SU-DHL-6 (cell line): Measurements from ENCODE around the gene SEC63.

Source experiments
- H2AFZ ChIP-seq: fragments of 200-600 bp; sonication (generic); 2 replicates; pipeline ENCODE4 v1.6.1; 2014; ENCODE audit warnings: low read depth, mild to moderate bottlenecking, moderate library complexity, mixed read lengths, antibody characterized with exemption, low read length; ENCODE audit not compliant: severe bottlenecking
- H3F3A ChIP-seq: fragments of 200-600 bp; shearing (Covaris generic); 2 replicates; pipeline ENCODE4 v1.6.0; 2016; ENCODE audit warnings: antibody characterized with exemption, mild to moderate bottlenecking; ENCODE audit not compliant: insufficient read depth
- H3K27ac ChIP-seq: fragments of 200-600 bp; sonication (generic); 2 replicates; pipeline ENCODE4 v1.5.1; 2016; ENCODE audit warnings: low read depth, mild to moderate bottlenecking, low read length, moderate library complexity, mixed read lengths
- H3K27me3 ChIP-seq: fragments of 200-600 bp; sonication (generic), shearing (Covaris generic); 2 replicates; pipeline ENCODE4 v1.6.0; 2014; ENCODE audit warnings: mild to moderate bottlenecking, low read length
- H3K36me3 ChIP-seq: fragments of 200-600 bp; sonication (generic); 2 replicates; pipeline ENCODE4 v1.6.1; 2014; ENCODE audit warnings: mild to moderate bottlenecking, low read length, mixed read lengths
- H3K4me2 ChIP-seq: fragments of 300-600, 200-600 bp; shearing (Covaris generic), sonication (generic); 2 replicates; pipeline ENCODE4 v1.6.0; 2014; ENCODE audit warnings: low read length, low read depth, mild to moderate bottlenecking; ENCODE audit not compliant: poor library complexity, severe bottlenecking
- H3K4me3 ChIP-seq: fragments of 200-600 bp; sonication (generic); 2 replicates; pipeline ENCODE4 v1.5.1; 2014; ENCODE audit warnings: antibody characterized with exemption, low read length, mild to moderate bottlenecking, mixed read lengths; ENCODE audit not compliant: insufficient read depth, poor library complexity, severe bottlenecking
- H3K79me2 ChIP-seq: fragments of 200-600 bp; sonication (generic); 2 replicates; pipeline ENCODE4 v1.6.1; 2014; ENCODE audit warnings: mild to moderate bottlenecking, low read length, moderate library complexity; ENCODE audit not compliant: insufficient read depth
- H3K9ac ChIP-seq: fragments of 200-600 bp; sonication (generic); 2 replicates; pipeline ENCODE4 v1.7.0; 2014; ENCODE audit warnings: mild to moderate bottlenecking, low read length
- H3K9me2 ChIP-seq: fragments of 200-600 bp; sonication (generic); replicated peaks from 2 replicates; pipeline ENCODE4 v1.6.1; 2014; ENCODE audit warnings: low read length; ENCODE audit not compliant: insufficient read depth
- H3K9me3 ChIP-seq: fragments of 200-600 bp; sonication (generic); 2 replicates; pipeline ENCODE4 v1.6.1; 2014; ENCODE audit warnings: low read length, mixed read lengths; ENCODE audit not compliant: insufficient read depth
- H4K20me1 ChIP-seq: fragments of 200-600 bp; sonication (generic); 2 replicates; pipeline ENCODE4 v1.6.1; 2014; ENCODE audit warnings: low read depth, mild to moderate bottlenecking, antibody characterized with exemption, low read length, moderate library complexity, mixed read lengths
- EZH2phosphoT487 ChIP-seq: fragments of 200-600 bp; sonication (generic), shearing (Covaris generic); conservative IDR thresholded peaks from 2 replicates; pipeline ENCODE4 v1.6.1; 2018; ENCODE audit warnings: mild to moderate bottlenecking, antibody characterized with exemption, low read length, moderate library complexity, mixed read lengths
- TF ChIP-seq, protein P1 (sequence below): fragments of 200-600 bp; sonication (generic); IDR thresholded peaks from one replicate; pipeline ENCODE4 v1.5.1; 2017; ENCODE audit warnings: antibody characterized with exemption, mild to moderate bottlenecking, low read length, moderate library complexity; ENCODE audit not compliant: insufficient read depth, poor library complexity, severe bottlenecking

The SEC63 gene

DNA sequence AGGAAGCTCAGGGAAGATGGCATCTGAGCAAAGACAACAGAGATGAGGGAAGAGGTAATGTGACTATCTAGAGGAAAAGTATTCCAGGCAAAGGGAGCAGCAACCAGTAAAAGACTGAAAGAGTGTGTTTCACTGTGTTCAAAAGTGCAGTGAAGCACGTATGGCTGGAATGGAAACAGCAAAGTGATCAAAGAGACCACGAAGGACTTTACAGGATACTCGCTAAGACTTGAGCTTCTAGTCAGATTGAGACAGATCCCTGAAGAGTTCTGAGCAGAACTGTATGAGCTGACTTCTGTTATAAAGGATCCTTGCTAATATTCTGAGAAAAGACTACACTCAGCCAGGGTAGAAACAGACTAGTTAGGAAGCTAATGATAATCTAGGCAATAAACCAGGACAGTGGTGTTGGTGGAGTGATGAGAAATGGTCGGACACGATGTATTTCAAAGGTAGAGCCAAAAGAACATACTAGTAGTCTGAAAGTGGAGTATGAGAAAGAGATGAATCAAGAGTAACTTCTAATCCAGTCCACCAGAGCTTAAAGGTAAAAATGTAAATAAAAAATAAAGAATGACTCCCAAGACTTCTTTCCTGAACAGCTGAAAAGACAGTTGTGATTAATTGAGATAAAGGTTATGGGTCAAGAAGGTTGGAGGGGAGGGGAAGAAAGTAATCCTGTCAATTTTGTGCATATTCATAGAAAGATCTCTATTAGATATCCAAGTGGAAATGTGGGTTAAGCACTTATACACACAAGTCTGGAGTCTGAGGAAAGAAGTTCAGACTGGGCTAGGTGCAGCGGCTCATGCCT, 14.2 kb downstream of the SEC63 start:
- H4K20me1 ChIP-seq = peaks cover 7% of the 10 kb centered on the region; the same call in 1 of the 2 replicates
- H3K4me2 ChIP-seq = no peak overlapping the region
- H3K27ac ChIP-seq = no peak overlapping the region

DNA sequence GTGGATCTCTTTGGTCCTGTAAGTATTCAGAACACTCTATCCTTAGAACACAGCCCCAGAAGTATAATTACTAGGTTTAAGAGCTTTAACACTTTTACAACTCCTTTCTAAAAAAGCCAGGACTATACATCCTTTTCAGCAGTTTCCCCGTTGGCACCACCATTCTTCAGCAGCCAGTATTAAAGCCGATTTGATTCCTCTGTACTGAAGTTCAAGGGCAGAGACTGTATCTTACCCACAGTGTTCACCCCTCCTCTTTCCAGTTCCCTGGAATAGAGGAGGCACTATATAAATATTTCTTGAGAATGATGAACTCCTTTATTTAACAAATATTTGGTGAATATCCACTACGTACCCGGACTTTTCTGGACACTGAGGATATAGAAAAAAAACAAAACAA, 15.9 kb downstream of the SEC63 start:
- no peak overlapping the region for H3K9ac ChIP-seq
- peaks cover 97% of the 10 kb centered on the region for H3K79me2 ChIP-seq
- H3K27me3 ChIP-seq = no peaks in the 10 kb centered on the region
- H3K4me3 ChIP-seq = no peak overlapping the region
- no peaks in the 10 kb centered on the region for H3K9me2 ChIP-seq
- H2AFZ ChIP-seq = no peak overlapping the region
- TF ChIP-seq, protein P1, sequence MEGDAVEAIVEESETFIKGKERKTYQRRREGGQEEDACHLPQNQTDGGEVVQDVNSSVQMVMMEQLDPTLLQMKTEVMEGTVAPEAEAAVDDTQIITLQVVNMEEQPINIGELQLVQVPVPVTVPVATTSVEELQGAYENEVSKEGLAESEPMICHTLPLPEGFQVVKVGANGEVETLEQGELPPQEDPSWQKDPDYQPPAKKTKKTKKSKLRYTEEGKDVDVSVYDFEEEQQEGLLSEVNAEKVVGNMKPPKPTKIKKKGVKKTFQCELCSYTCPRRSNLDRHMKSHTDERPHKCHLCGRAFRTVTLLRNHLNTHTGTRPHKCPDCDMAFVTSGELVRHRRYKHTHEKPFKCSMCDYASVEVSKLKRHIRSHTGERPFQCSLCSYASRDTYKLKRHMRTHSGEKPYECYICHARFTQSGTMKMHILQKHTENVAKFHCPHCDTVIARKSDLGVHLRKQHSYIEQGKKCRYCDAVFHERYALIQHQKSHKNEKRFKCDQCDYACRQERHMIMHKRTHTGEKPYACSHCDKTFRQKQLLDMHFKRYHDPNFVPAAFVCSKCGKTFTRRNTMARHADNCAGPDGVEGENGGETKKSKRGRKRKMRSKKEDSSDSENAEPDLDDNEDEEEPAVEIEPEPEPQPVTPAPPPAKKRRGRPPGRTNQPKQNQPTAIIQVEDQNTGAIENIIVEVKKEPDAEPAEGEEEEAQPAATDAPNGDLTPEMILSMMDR = no peak
- no peak for TF ChIP-seq EZH2phosphoT487
- no peaks in the 10 kb centered on the region for H3F3A ChIP-seq
- no peak overlapping the region for H3K4me2 ChIP-seq
- no peaks in the 10 kb centered on the region for H3K9me3 ChIP-seq
- H4K20me1 ChIP-seq = no peaks in the 10 kb centered on the region; the same call in 1 of the 2 replicates
- H3K27ac ChIP-seq = no peak overlapping the region
- no peaks in the 10 kb centered on the region for H3K36me3 ChIP-seq

More for the DNA sequence above, 14.2 kb downstream of the SEC63 start:
- no peaks in the 10 kb centered on the region for H3K9me2 ChIP-seq
- H2AFZ ChIP-seq = no peak overlapping the region
- TF ChIP-seq, protein P1 = no peak
- TF ChIP-seq EZH2phosphoT487 = no peak
- no peaks in the 10 kb centered on the region for H3K36me3 ChIP-seq
- no peaks in the 10 kb centered on the region for H3F3A ChIP-seq
- no peak overlapping the region for H3K4me3 ChIP-seq
- no peaks in the 10 kb centered on the region for H3K9me3 ChIP-seq
- H3K79me2 ChIP-seq = peaks cover 97% of the 10 kb centered on the region
- H3K9ac ChIP-seq = no peak overlapping the region
- no peaks in the 10 kb centered on the region for H3K27me3 ChIP-seq

DNA sequence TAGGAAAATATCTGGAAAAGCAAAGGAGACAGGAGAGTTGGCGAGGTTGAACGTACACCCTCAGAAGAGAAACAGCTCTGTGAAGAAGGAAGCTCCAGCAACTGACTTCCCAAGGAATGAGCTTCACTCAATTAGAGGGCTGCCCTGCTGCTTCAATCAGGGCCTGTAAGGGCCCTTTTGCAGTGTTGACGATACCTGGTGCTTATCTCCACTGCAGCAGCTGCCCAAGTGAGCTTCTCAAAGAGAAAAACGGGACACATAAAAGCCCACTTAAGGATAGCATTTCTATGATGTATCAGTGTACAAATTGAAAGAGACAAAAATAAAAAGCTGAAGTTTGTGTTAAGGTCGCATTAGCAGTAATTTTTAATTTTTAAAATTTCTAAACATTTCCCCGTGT, 16.4 kb downstream of the SEC63 start:
- H3K9me3 ChIP-seq = no peaks in the 10 kb centered on the region
- no peak overlapping the region for H3K9ac ChIP-seq
- TF ChIP-seq, protein P1 = no peak
- TF ChIP-seq EZH2phosphoT487 = no peak
- H3K79me2 ChIP-seq = peaks cover 97% of the 10 kb centered on the region
- H3K27ac ChIP-seq = no peak overlapping the region
- H3F3A ChIP-seq = no peaks in the 10 kb centered on the region
- no peak overlapping the region for H3K4me2 ChIP-seq
- no peaks in the 10 kb centered on the region for H3K36me3 ChIP-seq
- no peaks in the 10 kb centered on the region; the same call in 1 of the 2 replicates for H4K20me1 ChIP-seq
- H3K4me3 ChIP-seq = no peak overlapping the region
- no peaks in the 10 kb centered on the region for H3K9me2 ChIP-seq
- no peaks in the 10 kb centered on the region for H3K27me3 ChIP-seq
- H2AFZ ChIP-seq = no peak overlapping the region
